LoVo (cell line): ENCODE results near the gene COL13A1.

Experiments used
- DNase-seq: peaks from one replicate; pipeline ENCODE4 v3.0.0-alpha.2; 2016; ENCODE audit warnings: low spot score

Gene COL13A1

GRCh38 chr10:69801434-69802315 is at the start of gene COL13A1:
Gene COL13A1, plus strand, starts transcription at chr10:69801906. Its CDS starts 518 bp downstream, at chr10:69802424.
- peak; percentile 73 for DNase-seq

- no peak for DNase-seq
Observed at GRCh38 chr10:69752479-69752878, 49.2 kb upstream of the COL13A1 start.

GRCh38 chr10:69756279-69756678 is 45.4 kb upstream of the COL13A1 start:
- no peak for DNase-seq

GRCh38 chr10:69757206-69757552 is 44.5 kb upstream of the COL13A1 start:
- DNase-seq = no peak

GRCh38 chr10:69757553-69758309 is 44.0 kb upstream of the COL13A1 start:
- no peak for DNase-seq

GRCh38 chr10:69758310-69758728 is 43.4 kb upstream of the COL13A1 start:
- no peak for DNase-seq

GRCh38 chr10:69759641-69760040 is 42.1 kb upstream of the COL13A1 start:
- no peak for DNase-seq

GRCh38 chr10:69760072-69760471 is 41.6 kb upstream of the COL13A1 start:
- no peak for DNase-seq

GRCh38 chr10:69761320-69761719 is 40.4 kb upstream of the COL13A1 start:
- DNase-seq = no peak

GRCh38 chr10:69766161-69766910 is 35.4 kb upstream of the COL13A1 start:
- DNase-seq = no peak

- no peak for DNase-seq
Observed at GRCh38 chr10:69767793-69768192, 33.9 kb upstream of the COL13A1 start.

- no peak for DNase-seq
Observed at GRCh38 chr10:69768386-69768785, 33.3 kb upstream of the COL13A1 start.

GRCh38 chr10:69769395-69769992 is 32.2 kb upstream of the COL13A1 start:
- DNase-seq = peak; percentile 67

GRCh38 chr10:69772933-69773704 is 28.6 kb upstream of the COL13A1 start:
- DNase-seq = no peak

GRCh38 chr10:69774596-69774995 is 27.1 kb upstream of the COL13A1 start:
- DNase-seq = no peak

- no peak for DNase-seq
Observed at GRCh38 chr10:69780077-69780476, 21.6 kb upstream of the COL13A1 start.

- no peak for DNase-seq
Observed at GRCh38 chr10:69781576-69781975, 20.1 kb upstream of the COL13A1 start.

GRCh38 chr10:69783515-69783914 is 18.2 kb upstream of the COL13A1 start:
- no peak for DNase-seq

- DNase-seq = no peak
Observed at GRCh38 chr10:69786791-69787190, 14.9 kb upstream of the COL13A1 start.

GRCh38 chr10:69787681-69788080 is 14.0 kb upstream of the COL13A1 start:
- DNase-seq = no peak

GRCh38 chr10:69789164-69789576 is 12.5 kb upstream of the COL13A1 start:
- no peak for DNase-seq
